Mesothelial cell of epicardium (in vitro differentiated cells): ENCODE data around the gene TENM4. TPM values are rescaled to one million over a fixed set of nuclear protein-coding genes. Genes with fewer than 3 reads are reported as not detected.

Source experiments
- DNase-seq, 2 experiments: peaks; one replicate each; pipeline ENCODE4 v3.0.0; 2021; ENCODE audit warnings: low spot score in 2 of 2; ENCODE audit not compliant: unreplicated experiment in 2 of 2
- H3K27ac Mint-ChIP-seq: 2 replicates; pipeline ENCODE4 v1.8.0; 2021; ENCODE audit warnings: mixed read lengths
- H3K27me3 Mint-ChIP-seq: 2 replicates; pipeline ENCODE4 v1.8.0; 2021; ENCODE audit warnings: low read depth, mixed read lengths
- H3K36me3 Mint-ChIP-seq: 2 replicates; pipeline ENCODE4 v1.8.0; 2021; ENCODE audit warnings: mixed read lengths
- H3K4me1 Mint-ChIP-seq: 2 replicates; pipeline ENCODE4 v1.8.0; 2021; ENCODE audit warnings: mixed read lengths
- H3K4me3 Mint-ChIP-seq: 2 replicates; pipeline ENCODE4 v1.8.0; 2021; ENCODE audit warnings: mild to moderate bottlenecking, moderate library complexity, mixed read lengths
- H3K9me3 Mint-ChIP-seq: 2 replicates; pipeline ENCODE4 v1.8.0; 2021; ENCODE audit warnings: mixed read lengths
- total RNA-seq: library from RNA; stranded (reverse); gene quantifications from 3 replicates; pipeline ENCODE4 v1.2.1, GENCODE V29; 2021
- TF ChIP-seq, protein P1 (sequence below): fragments of 200-600 bp; sonication (generic); IDR thresholded peaks from one replicate; pipeline ENCODE4 v1.5.0; 2021; ENCODE audit warnings: antibody characterized with exemption; ENCODE audit not compliant: unreplicated experiment

The TENM4 gene
- total RNA-seq, 1 donor from 2014 or later, result 187 TPM

DNA sequence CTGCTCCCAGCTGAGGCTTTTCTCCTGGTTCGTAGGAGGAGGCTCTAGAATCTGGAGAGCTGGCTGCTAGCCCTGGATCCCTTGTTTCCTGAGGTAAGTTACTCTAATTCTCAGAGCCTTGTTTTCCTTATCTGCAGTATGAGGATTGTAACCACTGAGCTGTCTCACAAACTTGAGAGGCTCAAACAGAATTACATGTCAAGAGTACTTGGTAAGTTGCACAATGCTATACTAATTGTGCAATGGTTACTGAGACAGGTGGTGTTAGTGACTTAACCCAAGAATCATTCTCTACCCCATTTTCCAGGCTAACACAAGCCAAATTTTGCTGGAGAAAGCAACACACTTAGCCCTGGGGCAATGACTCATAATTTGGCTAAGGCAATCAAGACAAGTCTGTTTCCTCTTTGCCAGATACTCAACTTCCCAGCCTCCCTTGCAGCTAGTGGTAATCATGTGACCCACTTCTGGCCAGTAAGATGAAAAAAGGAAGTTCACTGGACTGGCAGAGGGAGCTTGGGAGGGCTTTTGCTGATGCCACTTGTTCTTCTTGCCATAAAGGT lies 348.0 kb downstream of the TENM4 start:
- H3K27me3 Mint-ChIP-seq, result no peaks in the 10 kb centered on the region
- H3K9me3 Mint-ChIP-seq, result no peaks in the 10 kb centered on the region
- peaks cover 81% of the 10 kb centered on the region for H3K4me1 Mint-ChIP-seq
- TF ChIP-seq, protein P1, sequence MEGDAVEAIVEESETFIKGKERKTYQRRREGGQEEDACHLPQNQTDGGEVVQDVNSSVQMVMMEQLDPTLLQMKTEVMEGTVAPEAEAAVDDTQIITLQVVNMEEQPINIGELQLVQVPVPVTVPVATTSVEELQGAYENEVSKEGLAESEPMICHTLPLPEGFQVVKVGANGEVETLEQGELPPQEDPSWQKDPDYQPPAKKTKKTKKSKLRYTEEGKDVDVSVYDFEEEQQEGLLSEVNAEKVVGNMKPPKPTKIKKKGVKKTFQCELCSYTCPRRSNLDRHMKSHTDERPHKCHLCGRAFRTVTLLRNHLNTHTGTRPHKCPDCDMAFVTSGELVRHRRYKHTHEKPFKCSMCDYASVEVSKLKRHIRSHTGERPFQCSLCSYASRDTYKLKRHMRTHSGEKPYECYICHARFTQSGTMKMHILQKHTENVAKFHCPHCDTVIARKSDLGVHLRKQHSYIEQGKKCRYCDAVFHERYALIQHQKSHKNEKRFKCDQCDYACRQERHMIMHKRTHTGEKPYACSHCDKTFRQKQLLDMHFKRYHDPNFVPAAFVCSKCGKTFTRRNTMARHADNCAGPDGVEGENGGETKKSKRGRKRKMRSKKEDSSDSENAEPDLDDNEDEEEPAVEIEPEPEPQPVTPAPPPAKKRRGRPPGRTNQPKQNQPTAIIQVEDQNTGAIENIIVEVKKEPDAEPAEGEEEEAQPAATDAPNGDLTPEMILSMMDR, result no peak
- H3K36me3 Mint-ChIP-seq, result peaks cover 3% of the 10 kb centered on the region
- no peak overlapping the region for H3K4me3 Mint-ChIP-seq
- H3K27ac Mint-ChIP-seq, result no peak overlapping the region
- DNase-seq, result no peak

DNA sequence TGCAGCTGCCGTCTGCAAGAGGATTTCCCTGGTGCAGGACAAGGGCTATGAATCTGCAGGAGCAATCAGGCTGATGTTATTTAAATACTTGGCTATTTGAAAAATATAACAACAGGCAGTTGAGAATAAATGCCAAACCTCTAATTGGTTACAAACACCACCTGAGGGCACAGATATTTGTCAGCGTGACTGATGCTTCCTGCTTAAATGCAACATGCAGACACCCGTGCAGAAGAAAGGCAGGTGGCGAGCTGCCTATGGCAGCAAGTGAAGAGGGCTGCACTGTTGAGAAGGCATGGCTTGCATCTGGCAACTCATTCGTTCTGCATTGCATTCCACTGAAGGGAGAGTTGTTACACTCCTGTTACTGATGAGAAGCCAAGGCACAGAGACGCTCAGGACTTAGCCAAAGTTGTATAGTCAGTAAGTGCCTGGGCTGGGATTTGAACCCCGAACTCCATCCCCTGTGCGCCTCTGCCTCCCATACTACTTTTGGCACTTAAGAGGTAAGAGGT lies 350.6 kb downstream of the TENM4 start:
- Mint-ChIP-seq H3K27ac (peak overlapping the region; percentile 73), H3K4me1 (peaks cover 82% of the 10 kb centered on the region)

DNA sequence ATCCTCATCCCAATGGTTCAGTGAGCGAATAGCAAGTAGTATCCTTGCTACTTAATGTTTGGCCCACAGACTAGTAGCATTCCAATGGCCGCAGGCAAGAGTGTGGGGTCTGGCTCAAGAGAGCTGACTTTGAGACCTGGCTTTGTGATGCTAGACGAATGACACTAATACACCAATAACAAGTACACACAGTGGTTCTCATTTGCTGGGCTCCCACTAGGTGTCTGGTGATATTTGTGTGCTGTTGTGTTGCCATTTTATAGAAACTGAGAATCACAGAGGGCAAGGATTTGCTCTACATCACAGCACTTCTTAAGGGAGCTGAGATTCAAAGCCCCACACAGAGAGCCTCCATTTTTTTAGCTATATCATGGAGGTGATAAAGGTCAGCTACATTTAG lies 351.2 kb downstream of the TENM4 start:
- peaks cover 3% of the 10 kb centered on the region for H3K36me3 Mint-ChIP-seq
- no peaks in the 10 kb centered on the region for H3K27me3 Mint-ChIP-seq
- DNase-seq, result no peak
- peaks cover 77% of the 10 kb centered on the region for H3K4me1 Mint-ChIP-seq
- no peak overlapping the region for H3K4me3 Mint-ChIP-seq
- peak overlapping the region; percentile 95 for H3K27ac Mint-ChIP-seq
- no peaks in the 10 kb centered on the region for H3K9me3 Mint-ChIP-seq
- TF ChIP-seq, protein P1, result no peak

More for the DNA sequence above, 350.6 kb downstream of the TENM4 start:
- no peaks in the 10 kb centered on the region for H3K27me3 Mint-ChIP-seq
- no peaks in the 10 kb centered on the region for H3K9me3 Mint-ChIP-seq
- H3K4me3 Mint-ChIP-seq, result no peak overlapping the region
- TF ChIP-seq, protein P1, result no peak
- peaks cover 3% of the 10 kb centered on the region for H3K36me3 Mint-ChIP-seq
- no peak for DNase-seq

DNA sequence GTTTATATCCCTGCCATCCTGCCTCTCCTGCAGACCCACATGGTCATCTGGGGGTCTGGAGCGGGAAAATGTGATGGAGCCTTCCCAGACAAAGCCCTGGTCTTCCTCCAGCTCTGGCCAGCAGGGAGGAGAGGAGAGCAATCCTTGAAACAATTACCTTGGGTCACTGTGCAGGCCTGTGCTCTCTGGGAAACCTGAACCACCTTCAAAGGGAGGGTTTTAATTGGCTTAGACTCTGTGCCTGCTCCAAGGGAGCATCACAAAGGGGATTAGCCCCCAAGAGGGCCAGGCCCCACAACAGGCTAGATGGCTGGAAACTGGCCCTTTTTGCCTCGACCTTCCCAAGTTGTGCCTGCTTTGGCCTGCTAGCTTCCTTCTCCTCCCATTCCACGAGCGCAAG lies 351.9 kb downstream of the TENM4 start:
- H3K4me1 Mint-ChIP-seq, result peaks cover 76% of the 10 kb centered on the region
- H3K4me3 Mint-ChIP-seq, result no peak overlapping the region
- TF ChIP-seq, protein P1, result no peak
- H3K36me3 Mint-ChIP-seq, result peaks cover 3% of the 10 kb centered on the region
- no peaks in the 10 kb centered on the region for H3K27me3 Mint-ChIP-seq
- DNase-seq, result no peak
- no peaks in the 10 kb centered on the region for H3K9me3 Mint-ChIP-seq
- H3K27ac Mint-ChIP-seq, result peak overlapping the region; percentile 95

DNA sequence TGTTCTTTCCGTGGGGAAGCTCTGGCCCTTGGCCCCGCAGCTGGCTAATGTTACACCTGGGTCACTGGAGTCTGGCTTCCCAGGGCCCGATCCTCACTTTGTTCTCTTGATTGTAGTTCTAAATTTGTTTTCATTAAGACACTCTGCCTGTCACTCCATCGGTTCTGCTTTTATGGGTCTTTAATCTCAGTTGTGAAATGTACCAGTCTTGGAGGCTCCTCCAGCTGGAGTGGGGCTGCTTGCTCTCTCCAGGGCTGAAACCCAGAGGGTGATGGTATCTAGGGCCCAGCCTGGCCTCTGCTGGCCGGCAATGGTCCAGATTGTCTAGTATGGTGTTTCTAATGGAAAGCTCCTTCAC lies 352.9 kb downstream of the TENM4 start:
- Mint-ChIP-seq H3K27ac (peak overlapping the region; percentile 95), H3K36me3 (peaks cover 3% of the 10 kb centered on the region), H3K9me3 (no peaks in the 10 kb centered on the region), H3K27me3 (no peaks in the 10 kb centered on the region), H3K4me3 (no peak overlapping the region), H3K4me1 (peaks cover 81% of the 10 kb centered on the region)
- DNase-seq, result no peak
- TF ChIP-seq, protein P1, result no peak
